ENCODE data around the gene OR8K3. TPM values are rescaled to one million over a fixed set of nuclear protein-coding genes. Genes with fewer than 3 reads are reported as not detected.

OR8K3 gene
- polyA plus RNA-seq, 1 donor (not counting 4 experiments of a cell fraction or from before 2014, with no cell fraction given): not detected

- TF ChIP-seq EZH2 (IDR thresholded peaks at IDR 0.05; ENCODE audit: low read length): no peak
- no peak for TF ChIP-seq CTCF (optimal IDR thresholded peaks at IDR 0.05 in 1 of 3, IDR thresholded peaks at IDR 0.05 in 1 of 3, conservative IDR thresholded peaks at IDR 0.05 in 1 of 3; ENCODE audit: extremely low read depth in 1 of 3, insufficient read depth in 2 of 3, low read length in 3 of 3)
- Histone ChIP-seq H3K9ac (ENCODE audit: control insufficient read depth, extremely low read depth, insufficient read depth, low read length) (no peak overlapping the region), H3K4me2 (ENCODE audit: control insufficient read depth, extremely low read depth, insufficient read depth, low read depth, low read length) (no peak overlapping the region), H3K27me3 (ENCODE audit: control insufficient read depth, extremely low read depth, insufficient read depth, low read length) (no peaks in the 10 kb centered on the region), H3K27ac (ENCODE audit: control insufficient read depth, insufficient read depth, low read length) (no peak overlapping the region), H3K36me3 (ENCODE audit: control insufficient read depth in 2 of 2, extremely low read depth in 1 of 2, insufficient read depth in 2 of 2, low read length in 2 of 2) (no peaks in the 10 kb centered on the region), H3K9me3 (ENCODE audit: control insufficient read depth, low read depth, low read length) (no peaks in the 10 kb centered on the region), H4K20me1 (ENCODE audit: control insufficient read depth, extremely low read depth, insufficient read depth, low read length) (no peaks in the 10 kb centered on the region), H3K9me1 (ENCODE audit: control insufficient read depth, extremely low read depth, insufficient read depth, low read length) (no peaks in the 10 kb centered on the region), H3K4me1 (ENCODE audit: control insufficient read depth, extremely low read depth, insufficient read depth, low read length) (no peaks in the 10 kb centered on the region), H3K79me2 (ENCODE audit: control insufficient read depth, insufficient read depth, low read length) (no peaks in the 10 kb centered on the region), H3K4me3 (ENCODE audit: control insufficient read depth in 2 of 3, extremely low read depth in 1 of 3, insufficient read depth in 2 of 3, low read depth in 1 of 3, low read length in 3 of 3) (no peak overlapping the region), H2AFZ (ENCODE audit: control insufficient read depth, low read length) (no peak overlapping the region)
- FAIRE-seq (no peak), DNase-seq (ENCODE audit: low read depth, low spot score) (no peak)
- dilution Hi-C loops (cut with MboI; ENCODE audit: extremely low pct_ligation_motif_present, low sequenced_read_pairs): no loop called here
Measured at GRCh38 chr11:56296898-56297297, 18.0 kb upstream of the OR8K3 start.

GRCh38 chr11:56307836-56308235, 7.1 kb upstream of the OR8K3 start:
- H3K9ac ChIP-seq (ENCODE audit: control insufficient read depth, extremely low read depth, insufficient read depth, low read length): no peak overlapping the region
- H3K27ac ChIP-seq (ENCODE audit: control insufficient read depth, insufficient read depth, low read length): no peak overlapping the region
- TF ChIP-seq CTCF (optimal IDR thresholded peaks at IDR 0.05 in 1 of 3, IDR thresholded peaks at IDR 0.05 in 1 of 3, conservative IDR thresholded peaks at IDR 0.05 in 1 of 3; ENCODE audit: extremely low read depth in 1 of 3, insufficient read depth in 2 of 3, low read length in 3 of 3): no peak
- no peak for TF ChIP-seq EZH2 (IDR thresholded peaks at IDR 0.05; ENCODE audit: low read length)
- no peaks in the 10 kb centered on the region for H4K20me1 ChIP-seq (ENCODE audit: control insufficient read depth, extremely low read depth, insufficient read depth, low read length)
- no peak overlapping the region for H2AFZ ChIP-seq (ENCODE audit: control insufficient read depth, low read length)
- H3K9me1 ChIP-seq (ENCODE audit: control insufficient read depth, extremely low read depth, insufficient read depth, low read length): no peaks in the 10 kb centered on the region
- H3K4me2 ChIP-seq (ENCODE audit: control insufficient read depth, extremely low read depth, insufficient read depth, low read depth, low read length): no peak overlapping the region
- dilution Hi-C loops (cut with MboI; ENCODE audit: extremely low pct_ligation_motif_present, low sequenced_read_pairs): no loop called here
- no peaks in the 10 kb centered on the region for H3K4me1 ChIP-seq (ENCODE audit: control insufficient read depth, extremely low read depth, insufficient read depth, low read length)
- H3K4me3 ChIP-seq (ENCODE audit: control insufficient read depth in 2 of 3, extremely low read depth in 1 of 3, insufficient read depth in 2 of 3, low read depth in 1 of 3, low read length in 3 of 3): no peak overlapping the region
- DNase-seq (ENCODE audit: low read depth, low spot score) (no peak), FAIRE-seq (no peak)
- H3K9me3 ChIP-seq (ENCODE audit: control insufficient read depth, low read depth, low read length): peaks cover 2% of the 10 kb centered on the region
- H3K36me3 ChIP-seq (ENCODE audit: control insufficient read depth in 2 of 2, extremely low read depth in 1 of 2, insufficient read depth in 2 of 2, low read length in 2 of 2): no peaks in the 10 kb centered on the region
- no peaks in the 10 kb centered on the region for H3K27me3 ChIP-seq (ENCODE audit: control insufficient read depth, extremely low read depth, insufficient read depth, low read length)
- H3K79me2 ChIP-seq (ENCODE audit: control insufficient read depth, insufficient read depth, low read length): no peaks in the 10 kb centered on the region

Data from keratinocyte (primary cell).